HG03159 (cell line): ENCODE data around the gene SYT1.

Experiments
- ATAC-seq: cut with Tn5 transposase; IDR thresholded peaks from one replicate; pipeline ENCODE4 v1.9.1; 2021; ENCODE audit warnings: mild to moderate bottlenecking, moderate library complexity; ENCODE audit not compliant: unreplicated experiment

Gene SYT1

GRCh38 chr12:78891646-78892353 lies 27.2 kb downstream of the SYT1 start:
- ATAC-seq, result no peak

DNA sequence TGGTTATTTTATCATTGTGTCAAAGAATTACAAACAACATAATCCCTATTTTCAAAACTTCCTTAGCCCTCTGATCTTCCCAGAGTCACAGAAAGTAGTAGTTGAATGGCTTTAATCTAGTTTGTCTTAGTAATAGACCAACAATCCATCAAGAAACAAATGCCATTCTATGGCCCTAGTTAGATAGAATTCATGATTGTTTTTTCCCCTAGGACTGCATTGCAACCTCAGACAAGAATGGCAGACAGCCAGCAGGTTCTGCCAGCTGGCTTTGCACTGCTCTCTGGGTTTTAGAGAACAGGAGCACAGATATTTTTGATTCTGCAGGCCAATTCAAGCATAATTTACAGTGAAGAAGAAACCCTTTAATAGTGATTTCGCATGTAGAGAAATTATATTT lies 33.8 kb downstream of the SYT1 start:
- no peak for ATAC-seq

GRCh38 chr12:78914859-78915331 lies 50.3 kb downstream of the SYT1 start:
- no peak for ATAC-seq

GRCh38 chr12:78916845-78917480 lies 52.4 kb downstream of the SYT1 start:
- no peak for ATAC-seq

GRCh38 chr12:78917513-78917912 lies 52.9 kb downstream of the SYT1 start:
- no peak for ATAC-seq

- no peak for ATAC-seq
These were observed 53.7 kb downstream of the SYT1 start for GRCh38 chr12:78918268-78918667.

DNA sequence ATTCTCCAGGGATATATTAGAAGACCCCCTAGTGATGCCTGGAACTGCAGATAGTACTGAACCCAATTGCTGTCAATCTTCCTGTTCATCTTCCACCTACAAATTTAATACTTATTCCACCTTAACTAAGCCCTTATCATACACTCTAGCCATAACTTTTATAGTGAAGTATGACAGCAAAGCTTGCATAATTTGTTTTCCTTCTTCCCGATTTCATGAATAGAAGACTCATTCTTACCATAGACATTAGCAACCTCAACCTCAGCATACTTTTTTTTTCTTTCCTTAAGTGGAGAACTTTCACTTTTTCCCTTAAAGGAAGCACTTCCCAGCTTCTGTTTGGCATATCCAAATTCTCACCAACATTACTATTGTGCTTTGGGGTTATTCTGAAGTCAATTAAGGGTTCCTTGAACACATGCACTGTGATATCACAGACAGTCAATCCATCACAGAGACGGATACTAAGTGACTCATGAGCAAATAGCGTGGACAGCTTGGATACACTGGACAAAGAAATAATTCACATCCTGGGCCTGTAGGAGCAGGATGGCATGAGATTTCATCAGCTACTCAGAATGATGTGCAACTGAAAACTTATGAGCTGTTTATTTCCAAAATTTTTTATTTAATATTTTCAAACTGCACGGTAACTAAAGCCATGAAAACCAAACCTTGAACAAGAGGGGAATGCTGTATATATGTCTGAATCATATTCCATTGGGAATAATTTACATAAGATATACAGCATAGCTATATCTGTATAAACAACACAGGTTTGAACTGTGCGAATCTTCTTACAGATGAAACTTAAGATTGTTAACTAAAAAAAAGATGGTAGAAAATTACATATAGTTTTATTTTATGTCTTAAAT lies 63.9 kb downstream of the SYT1 start:
- ATAC-seq, result no peak

- ATAC-seq, result no peak
These were observed 64.5 kb downstream of the SYT1 start for GRCh38 chr12:78929075-78929418.

GRCh38 chr12:78931466-78931990 lies 67.0 kb downstream of the SYT1 start:
- no peak for ATAC-seq

DNA sequence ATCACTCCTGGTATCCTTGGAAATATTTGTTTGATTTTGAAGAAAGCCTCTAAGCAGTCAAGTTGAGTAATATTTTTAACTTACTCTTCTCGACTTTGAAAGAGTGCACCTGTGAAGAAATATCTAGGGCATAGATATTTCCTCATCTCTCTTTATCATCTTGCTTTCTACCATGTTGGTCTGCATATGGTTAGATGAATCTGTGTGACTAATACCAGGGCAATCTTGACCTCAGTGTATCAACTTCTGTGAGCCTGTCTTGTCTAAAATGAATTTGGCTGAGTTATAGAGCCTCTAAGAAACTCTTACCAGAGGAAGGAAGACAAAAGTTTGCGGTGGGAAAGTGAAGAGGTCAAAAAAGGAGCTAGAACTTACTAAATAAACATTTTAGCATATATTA lies 68.4 kb downstream of the SYT1 start:
- ATAC-seq, result no peak

DNA sequence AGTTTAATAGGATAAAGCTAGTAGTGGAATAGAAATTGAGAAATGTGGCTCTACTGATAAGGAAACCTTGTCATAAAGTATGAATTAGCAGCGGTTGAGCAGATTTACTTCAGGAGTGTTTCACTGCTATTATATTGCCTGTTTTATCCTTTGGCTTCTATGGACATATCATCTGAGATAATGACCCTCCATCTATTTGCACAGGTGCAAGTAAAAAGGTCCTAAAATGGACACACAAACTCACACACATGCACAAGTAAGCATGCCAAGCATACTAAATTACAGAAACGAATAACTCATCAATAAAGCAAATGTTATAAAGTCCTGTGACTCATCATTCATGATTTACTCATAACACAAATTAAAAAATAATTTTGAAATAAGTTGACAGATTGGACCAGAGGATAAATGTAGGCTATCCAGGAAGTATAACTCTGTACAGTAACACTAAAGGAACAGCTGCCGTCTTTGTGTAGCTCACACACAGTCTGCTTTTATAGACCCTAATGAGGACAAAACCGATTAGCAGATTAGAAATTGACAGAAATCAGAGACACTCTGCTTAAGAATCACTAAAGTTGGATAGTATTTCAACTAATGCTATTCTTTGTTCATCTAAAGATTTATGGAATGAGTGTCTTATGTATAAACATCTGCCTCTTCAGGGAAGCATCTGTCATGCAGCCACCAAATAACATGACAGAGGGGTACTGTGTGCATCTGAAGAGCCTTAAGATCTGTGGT lies 73.9 kb downstream of the SYT1 start:
- ATAC-seq, result no peak

GRCh38 chr12:78949532-78949931 lies 85.0 kb downstream of the SYT1 start:
- ATAC-seq, result no peak

- no peak for ATAC-seq
These were observed 87.4 kb downstream of the SYT1 start for GRCh38 chr12:78951803-78952551.

- no peak for ATAC-seq
These were observed 88.0 kb downstream of the SYT1 start for GRCh38 chr12:78952552-78952929.

DNA sequence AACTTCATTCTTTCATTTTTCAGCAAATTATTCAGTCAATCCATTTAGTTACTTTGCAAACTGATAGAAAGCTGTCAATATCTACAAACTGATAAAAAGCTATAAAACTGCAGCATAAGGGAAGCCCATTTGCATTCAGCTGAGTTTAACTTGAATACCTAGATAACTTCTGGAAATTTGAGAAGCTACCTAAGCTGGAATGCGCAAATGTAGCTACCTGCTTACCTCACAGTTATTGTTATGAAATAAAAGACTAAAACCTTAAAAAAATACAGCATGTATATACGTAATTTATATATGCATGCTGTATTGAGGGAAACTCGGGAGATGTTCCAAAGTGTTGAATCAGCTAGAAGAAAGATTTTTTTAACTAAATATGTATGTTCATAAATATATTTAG lies 94.4 kb downstream of the SYT1 start:
- ATAC-seq, result no peak

- no peak for ATAC-seq
These were observed 95.0 kb downstream of the SYT1 start for GRCh38 chr12:78959556-78959955.

DNA sequence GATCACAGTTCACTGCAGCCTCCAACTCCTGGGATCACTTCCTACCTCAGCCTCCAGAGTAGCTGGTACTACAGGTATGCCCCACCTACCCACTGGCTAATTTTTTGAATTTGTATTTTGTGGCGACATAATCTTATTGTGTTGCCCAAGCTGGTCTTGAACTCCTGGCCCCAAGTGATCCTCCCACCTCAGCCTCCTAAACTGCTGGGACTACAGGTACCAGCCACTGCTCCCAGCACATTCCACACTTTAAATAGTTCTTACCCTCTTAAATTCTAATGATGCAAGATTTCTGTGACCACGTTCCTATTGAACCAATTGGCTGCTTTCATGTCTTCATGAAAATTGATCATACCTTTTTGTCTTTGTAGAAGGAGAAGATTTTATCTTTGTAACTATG lies 96.6 kb downstream of the SYT1 start:
- no peak for ATAC-seq

GRCh38 chr12:78963439-78964227 lies 99.1 kb downstream of the SYT1 start:
- ATAC-seq, result no peak

GRCh38 chr12:78964521-78964920 lies 99.9 kb downstream of the SYT1 start:
- no peak for ATAC-seq
